Uterus (tissue), 4 donors: ENCODE data around the gene CTDSPL2. TPM values are rescaled to one million over a fixed set of nuclear protein-coding genes. Genes with fewer than 3 reads are reported as not detected.

Experiments
- DNase-seq, 2 donors: peaks; one replicate each; pipeline ENCODE4 v3.0.0-alpha.2; 2019 to 2020
- H3K27ac ChIP-seq, 2 donors: fragments of 200-600 bp; sonication (generic); 1 replicate in 1 of 2; 2 replicates in 1 of 2; pipeline ENCODE4 v1.5.1; 2016 to 2018
- H3K27me3 ChIP-seq, 2 donors: fragments of 200-600 bp; sonication (generic); one replicate each; pipeline ENCODE4 v1.5.1; 2018 to 2019; ENCODE audit warnings: control low read depth in 1 of 2
- H3K36me3 ChIP-seq, 2 donors: fragments of 200-600 bp; sonication (generic); one replicate each; pipeline ENCODE4 v1.5.1; 2019; ENCODE audit warnings: control low read depth in 1 of 2
- H3K4me1 ChIP-seq, 2 donors: fragments of 200-600 bp; sonication (generic); one replicate each; pipeline ENCODE4 v1.5.1; 2018 to 2019; ENCODE audit warnings: control low read depth in 1 of 2
- H3K4me3 ChIP-seq, 2 donors: fragments of 200-600 bp; sonication (generic); 1 replicate in 1 of 2; 2 replicates in 1 of 2; pipeline ENCODE4 v1.5.1; 2018 to 2019; ENCODE audit warnings: mild to moderate bottlenecking in 1 of 2
- H3K9me3 ChIP-seq, 2 donors: fragments of 200-600 bp; sonication (generic); one replicate each; pipeline ENCODE4 v1.5.1; 2019; ENCODE audit warnings: control low read depth in 1 of 2
- POLR2A ChIP-seq, 2 donors: fragments of 450-650 bp; IDR thresholded peaks; one replicate each; pipeline ENCODE4 v1.6.1; 2016; ENCODE audit warnings: antibody characterized with exemption in 2 of 2, mild to moderate bottlenecking in 1 of 2, moderate library complexity in 1 of 2
- intact Hi-C: fragments of 100-400 bp; cut with DNase I; formaldehyde crosslinking; loops from one replicate; pipeline ENCODE4 v1.15.1; 2023; ENCODE audit warnings: low total_unique reads
- total RNA-seq, 4 donors: library from RNA; depleted of rRNA in 3 of 4; stranded (reverse); fragments of >200 nt in 3 of 4; gene quantifications; one replicate each; pipeline versions ENCODE4 v1.1.0 to v1.2.4, GENCODE V29; 2014 to 2023
- TF ChIP-seq, protein P1 (sequence below), 4 experiments: fragments of 200-600 bp in 2 of 4; fragments of 450-650 bp in 2 of 4; sonication (generic) in 2 of 4; IDR thresholded peaks; one replicate each; pipeline ENCODE4 v1.5.1; 2016 to 2019; ENCODE audit warnings: antibody characterized with exemption in 4 of 4, mild to moderate bottlenecking in 2 of 4, moderate library complexity in 1 of 4
- donor health status: DM: yes; HTN: yes; CAD: no.

The CTDSPL2 gene
- total RNA-seq, 4 donors from 2014 or later, result 29.7 to 195 (median 63.9) TPM

DNA sequence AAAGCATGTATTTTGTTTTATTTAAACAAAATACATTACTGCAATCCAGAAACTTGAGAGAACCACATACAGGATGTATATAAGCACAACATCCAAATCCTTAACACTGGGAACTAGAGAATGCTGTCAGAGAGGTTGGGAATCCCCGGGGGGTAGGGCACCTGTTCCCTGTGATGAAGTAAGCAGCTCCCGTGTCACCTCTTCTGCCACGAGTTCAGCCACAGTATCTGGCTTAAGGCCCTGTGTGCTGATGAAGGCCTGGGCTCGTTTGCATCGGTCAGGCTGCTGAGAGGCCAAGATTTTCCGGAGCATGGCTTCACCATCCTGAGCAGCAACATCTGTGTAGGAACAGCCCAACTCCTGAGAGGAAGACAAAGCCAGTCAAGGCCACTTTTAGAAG, 146.0 kb downstream of the CTDSPL2 start:
- no peak for DNase-seq
- no peaks in the 10 kb centered on the region for H3K9me3 ChIP-seq
- H3K4me3 ChIP-seq, result no peak overlapping the region
- H3K27me3 ChIP-seq, result no peaks in the 10 kb centered on the region
- no peak for TF ChIP-seq POLR2A (IDR thresholded peaks at IDR 0.05)
- TF ChIP-seq, protein P1, sequence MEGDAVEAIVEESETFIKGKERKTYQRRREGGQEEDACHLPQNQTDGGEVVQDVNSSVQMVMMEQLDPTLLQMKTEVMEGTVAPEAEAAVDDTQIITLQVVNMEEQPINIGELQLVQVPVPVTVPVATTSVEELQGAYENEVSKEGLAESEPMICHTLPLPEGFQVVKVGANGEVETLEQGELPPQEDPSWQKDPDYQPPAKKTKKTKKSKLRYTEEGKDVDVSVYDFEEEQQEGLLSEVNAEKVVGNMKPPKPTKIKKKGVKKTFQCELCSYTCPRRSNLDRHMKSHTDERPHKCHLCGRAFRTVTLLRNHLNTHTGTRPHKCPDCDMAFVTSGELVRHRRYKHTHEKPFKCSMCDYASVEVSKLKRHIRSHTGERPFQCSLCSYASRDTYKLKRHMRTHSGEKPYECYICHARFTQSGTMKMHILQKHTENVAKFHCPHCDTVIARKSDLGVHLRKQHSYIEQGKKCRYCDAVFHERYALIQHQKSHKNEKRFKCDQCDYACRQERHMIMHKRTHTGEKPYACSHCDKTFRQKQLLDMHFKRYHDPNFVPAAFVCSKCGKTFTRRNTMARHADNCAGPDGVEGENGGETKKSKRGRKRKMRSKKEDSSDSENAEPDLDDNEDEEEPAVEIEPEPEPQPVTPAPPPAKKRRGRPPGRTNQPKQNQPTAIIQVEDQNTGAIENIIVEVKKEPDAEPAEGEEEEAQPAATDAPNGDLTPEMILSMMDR (IDR thresholded peaks at IDR 0.05), result no peak
- intact Hi-C loops, result no loop called here
- H3K36me3 ChIP-seq, result no peaks in the 10 kb centered on the region
- no peak overlapping the region for H3K27ac ChIP-seq
- H3K4me1 ChIP-seq, result no peaks in the 10 kb centered on the region

- intact Hi-C loops, result no loop called here
- no peaks in the 10 kb centered on the region for H3K4me1 ChIP-seq
- H3K4me3 ChIP-seq, result no peak overlapping the region
- DNase-seq, result no peak
- no peaks in the 10 kb centered on the region for H3K36me3 ChIP-seq
- TF ChIP-seq, protein P1 (IDR thresholded peaks at IDR 0.05), result no peak
- no peak for TF ChIP-seq POLR2A (IDR thresholded peaks at IDR 0.05)
- H3K9me3 ChIP-seq, result no peaks in the 10 kb centered on the region
- H3K27me3 ChIP-seq, result no peaks in the 10 kb centered on the region
- H3K27ac ChIP-seq, result no peak overlapping the region
Observed at GRCh38 chr15:44574734-44575133, 147.3 kb downstream of the CTDSPL2 start.

Other genes starting within 250 kb of the CTDSPL2 start
- gene FRMD5, start 232.4 kb upstream of the CTDSPL2 start, total RNA-seq, result 1 to 10 TPM in 1 of 4 donors, under 1 TPM in 1, not detected in 2; 0.37 to 1.0 TPM
- gene GOLM2, start 138.9 kb upstream of the CTDSPL2 start, total RNA-seq, result 100 to 1,000 TPM in 3 of 4 donors, 10 to 100 TPM in 1; 76.5 to 226 (median 159) TPM
- gene EIF3J, start 109.5 kb downstream of the CTDSPL2 start, total RNA-seq, result 10 to 100 TPM; 10.5 to 68.1 (median 45.4) TPM
- gene SPG11, start 236.0 kb downstream of the CTDSPL2 start, total RNA-seq, result 10 to 100 TPM; 34.1 to 88.0 (median 80.6) TPM